Activated CD8-positive, alpha-beta memory T cell treated with anti-CD3 and anti-CD28 coated beads, Interleukin-2, amount 50 U/mL, for 1 hour (primary cell): Measurements from ENCODE around the gene ACSF3.

Experiments used
- DNase-seq: peaks from one replicate; pipeline ENCODE4 v3.0.0-alpha.2; 2020; ENCODE audit errors: extremely low read depth

The ACSF3 gene

GRCh38 chr16:89093602-89094251 is at the start of gene ACSF3:
TSS of gene ACSF3 (plus strand) at chr16:89093852. CDS start at chr16:89100682, 6,830 bp downstream.
- no peak for DNase-seq

- no peak for DNase-seq
These were observed 49.1 kb upstream of the ACSF3 start for GRCh38 chr16:89044418-89045180.

DNA sequence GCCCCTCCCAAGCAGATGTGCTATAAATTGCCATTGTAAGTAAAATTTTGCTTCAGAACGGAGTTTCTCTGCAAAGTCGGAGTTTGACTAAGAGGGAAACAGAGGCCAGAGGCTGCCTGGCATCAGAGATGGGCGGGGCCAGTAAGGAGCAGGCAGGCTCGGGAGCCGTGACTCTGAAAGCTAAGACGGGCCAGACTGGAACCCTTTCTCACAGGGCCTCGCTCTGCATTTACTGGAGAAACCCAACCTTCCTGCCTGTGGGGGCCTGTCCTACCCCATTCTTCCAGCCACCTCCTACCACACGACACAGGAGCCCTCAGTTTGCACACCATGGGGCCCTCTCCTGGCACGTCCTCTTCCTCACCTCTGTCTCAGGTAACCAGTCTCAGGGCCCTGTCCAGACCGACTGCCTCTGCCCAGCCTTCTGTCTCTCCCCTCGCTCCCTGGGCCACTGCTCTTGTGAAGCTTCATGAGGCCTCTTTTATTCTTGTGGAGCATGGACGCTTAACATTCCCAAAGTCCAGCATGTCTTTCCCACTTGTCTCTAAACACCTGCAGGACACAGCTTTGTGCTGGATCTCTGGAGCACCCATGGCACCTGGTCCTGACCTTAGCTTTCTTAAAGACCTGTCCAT is 48.4 kb upstream of the ACSF3 start:
- no peak for DNase-seq

- DNase-seq, result no peak
These were observed 47.8 kb upstream of the ACSF3 start for GRCh38 chr16:89045881-89046280.

- no peak for DNase-seq
These were observed 47.2 kb upstream of the ACSF3 start for GRCh38 chr16:89046491-89046890.

- DNase-seq, result no peak
These were observed 46.1 kb upstream of the ACSF3 start for GRCh38 chr16:89047331-89048089.

DNA sequence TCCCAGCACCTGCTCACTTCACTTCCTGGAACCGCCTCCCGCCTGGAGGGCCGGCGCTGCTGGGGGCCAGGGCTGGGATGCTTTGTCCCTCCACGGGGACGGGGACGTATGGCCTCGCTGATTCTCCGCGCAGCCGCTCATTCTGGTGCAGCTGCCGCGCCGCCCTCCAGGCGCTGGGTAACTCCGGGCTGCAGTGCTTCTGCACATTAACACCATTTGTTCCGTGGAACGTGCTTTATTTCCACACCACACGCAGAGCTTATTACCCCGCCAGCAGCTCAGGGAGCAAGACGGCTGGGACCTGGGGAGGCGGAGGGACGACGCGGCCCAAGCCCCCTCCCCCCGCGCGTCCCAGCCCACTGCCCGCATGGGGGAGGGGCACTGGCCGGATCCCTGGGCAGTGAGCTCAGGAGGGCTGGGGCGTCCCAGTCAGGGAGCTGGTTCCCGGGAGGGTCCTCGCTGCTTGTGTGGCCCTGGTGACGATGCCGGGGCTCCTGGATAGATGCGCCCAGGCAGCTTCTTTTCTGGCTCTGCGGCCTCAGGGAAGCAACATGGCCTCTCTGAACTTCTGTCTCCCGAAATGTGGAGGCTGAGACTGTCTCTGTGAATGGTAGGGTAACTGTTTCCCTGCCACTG is 45.4 kb upstream of the ACSF3 start:
- no peak for DNase-seq

- no peak for DNase-seq
These were observed 44.7 kb upstream of the ACSF3 start for GRCh38 chr16:89048871-89049422.

GRCh38 chr16:89049484-89050118 is 44.1 kb upstream of the ACSF3 start:
- DNase-seq, result no peak

- no peak for DNase-seq
These were observed 43.4 kb upstream of the ACSF3 start for GRCh38 chr16:89050119-89050867.

GRCh38 chr16:89050868-89051311 is 42.8 kb upstream of the ACSF3 start:
- no peak for DNase-seq

DNA sequence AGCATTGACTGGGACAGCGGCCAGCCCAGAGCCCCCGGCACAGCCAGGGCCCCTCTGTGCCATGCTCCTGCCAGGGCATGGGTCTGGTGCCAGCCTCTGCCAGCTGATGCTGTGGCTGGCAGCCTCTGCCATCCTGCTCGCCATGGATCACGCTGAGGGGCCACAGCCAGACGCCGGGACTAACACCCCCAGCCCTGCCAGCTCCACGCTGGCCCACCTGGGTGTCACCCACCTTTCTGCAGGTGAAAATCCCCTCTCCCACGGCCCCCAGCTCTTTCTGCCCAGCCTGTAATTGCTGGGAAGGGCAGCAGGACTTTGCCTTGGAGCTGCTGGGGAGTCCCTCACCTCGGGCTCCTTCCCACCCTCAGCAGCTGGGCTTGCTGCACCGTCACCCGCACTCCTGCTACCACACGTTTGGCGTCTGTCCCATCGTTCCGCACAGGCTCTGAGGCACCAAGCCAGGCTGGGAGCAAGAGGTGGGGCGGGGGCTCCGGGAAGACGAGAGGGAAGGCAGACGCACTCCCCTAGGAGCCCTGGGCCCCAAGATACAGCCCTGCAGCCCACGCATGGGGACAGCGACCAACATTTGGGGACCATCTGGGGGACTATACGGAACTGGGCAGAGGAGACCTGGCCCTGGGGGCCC is 42.0 kb upstream of the ACSF3 start:
- no peak for DNase-seq

DNA sequence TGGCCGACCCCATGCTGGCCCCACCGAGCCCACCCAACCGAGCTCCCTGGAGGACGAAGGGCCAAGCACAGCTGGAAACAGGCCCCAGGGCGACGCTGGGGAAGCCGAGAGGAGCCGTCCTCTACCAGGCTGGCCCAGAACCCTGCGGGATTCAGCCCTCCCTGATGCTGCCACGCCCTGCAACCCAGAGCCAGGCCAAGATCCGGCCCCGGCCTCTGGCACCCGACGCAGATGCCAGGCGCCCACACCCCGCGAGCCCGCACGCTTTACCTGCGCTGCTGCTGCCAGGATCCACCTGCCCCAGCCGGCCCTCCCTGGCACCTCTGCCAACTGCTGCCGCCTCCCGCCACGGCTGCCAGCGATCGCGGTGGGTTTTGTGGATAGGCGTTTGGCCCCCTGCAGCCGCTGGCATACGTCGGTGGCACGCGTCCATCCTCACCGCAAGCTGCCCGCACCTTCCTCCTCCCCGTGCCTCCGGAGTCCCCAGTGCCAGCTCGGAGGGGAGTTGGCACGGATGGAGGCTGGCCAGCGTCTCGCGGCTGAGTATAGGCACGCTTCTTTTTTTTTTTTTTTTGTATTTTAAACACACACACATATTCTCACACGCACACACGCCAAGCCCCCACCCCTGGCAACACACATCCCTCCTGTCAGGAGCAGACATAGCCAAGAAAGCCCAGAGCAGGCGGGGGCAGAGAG is 41.3 kb upstream of the ACSF3 start:
- DNase-seq, result no peak

GRCh38 chr16:89052890-89053724 is 40.5 kb upstream of the ACSF3 start:
- no peak for DNase-seq

GRCh38 chr16:89053725-89054029 is 40.0 kb upstream of the ACSF3 start:
- no peak for DNase-seq

- DNase-seq, result no peak
These were observed 39.4 kb upstream of the ACSF3 start for GRCh38 chr16:89054261-89054661.

DNA sequence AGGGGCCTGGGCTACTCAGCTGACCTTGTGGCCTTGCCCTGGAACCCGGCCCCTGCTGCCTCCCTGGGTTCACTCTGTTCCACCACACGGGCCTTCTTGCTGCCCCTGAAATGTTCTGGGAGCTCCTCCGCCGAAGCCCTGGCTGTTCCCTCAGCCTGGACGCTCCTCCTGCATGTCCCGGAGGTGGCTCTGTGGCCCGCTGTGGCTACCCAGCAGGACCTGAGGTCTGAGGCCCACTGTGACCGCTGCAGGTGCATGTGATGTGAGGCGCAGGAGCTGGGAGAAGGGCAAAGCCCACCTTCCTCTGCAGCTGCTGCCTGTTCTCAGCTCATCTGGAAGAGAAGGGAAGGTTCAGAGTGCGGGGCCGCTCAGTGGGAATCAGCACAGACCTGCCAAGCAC is 38.9 kb upstream of the ACSF3 start:
- DNase-seq, result no peak

DNA sequence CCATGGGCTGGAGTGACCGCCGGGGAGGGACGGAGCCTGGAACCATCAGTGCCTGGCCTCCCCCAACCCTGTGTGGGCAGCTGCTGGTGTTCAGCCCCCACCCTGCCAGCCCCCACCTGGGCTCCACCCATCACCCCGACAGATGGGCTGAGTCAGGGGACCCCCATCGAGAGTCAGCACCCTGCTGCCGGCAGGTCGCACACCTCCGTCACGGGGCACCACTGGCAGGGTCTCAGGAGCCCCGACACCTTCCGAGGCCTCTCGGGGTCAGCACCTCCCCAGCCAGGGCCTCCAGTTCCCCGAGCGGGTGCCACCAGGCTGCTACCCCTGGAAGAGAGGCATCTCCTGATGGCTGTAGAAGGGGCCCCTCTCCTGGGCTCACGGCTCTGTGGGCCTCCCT is 38.3 kb upstream of the ACSF3 start:
- no peak for DNase-seq
